HG03045 (cell line): ENCODE results near the gene JADE3.

ENCODE experiments used
- ATAC-seq: cut with Tn5 transposase; IDR thresholded peaks from one replicate; pipeline ENCODE4 v1.9.1; 2021; ENCODE audit warnings: mild to moderate bottlenecking, moderate library complexity; ENCODE audit not compliant: unreplicated experiment

The JADE3 gene

GRCh38 chrX:46992070-46992469 is 79.8 kb downstream of the JADE3 start:
- ATAC-seq: no peak

- ATAC-seq: no peak
Measured at GRCh38 chrX:46994096-46994495, 81.9 kb downstream of the JADE3 start.

- no peak for ATAC-seq
Measured at GRCh38 chrX:47012131-47012530, 99.9 kb downstream of the JADE3 start.

GRCh38 chrX:47026198-47026597 is 114.0 kb downstream of the JADE3 start:
- no peak for ATAC-seq

DNA sequence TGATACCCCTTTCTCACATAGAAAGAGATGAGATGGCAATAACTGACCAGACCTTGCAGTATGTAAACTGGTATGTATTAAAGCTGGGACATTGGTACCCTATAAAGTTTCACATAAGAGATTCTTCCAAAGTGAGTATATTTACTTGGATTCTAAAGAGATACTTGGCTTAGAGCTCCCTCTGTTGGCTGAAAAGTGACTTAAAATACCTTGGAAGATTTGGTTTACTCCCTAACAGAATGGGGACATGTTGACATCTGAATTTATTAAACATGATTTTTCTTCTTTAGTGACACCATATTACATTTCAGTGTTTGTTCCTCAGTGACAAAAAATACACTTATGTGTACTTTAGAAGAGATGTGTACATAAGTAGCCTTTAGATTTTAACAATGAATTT is 118.1 kb downstream of the JADE3 start:
- ATAC-seq: no peak

GRCh38 chrX:47047989-47048388 is 135.8 kb downstream of the JADE3 start:
- no peak for ATAC-seq

DNA sequence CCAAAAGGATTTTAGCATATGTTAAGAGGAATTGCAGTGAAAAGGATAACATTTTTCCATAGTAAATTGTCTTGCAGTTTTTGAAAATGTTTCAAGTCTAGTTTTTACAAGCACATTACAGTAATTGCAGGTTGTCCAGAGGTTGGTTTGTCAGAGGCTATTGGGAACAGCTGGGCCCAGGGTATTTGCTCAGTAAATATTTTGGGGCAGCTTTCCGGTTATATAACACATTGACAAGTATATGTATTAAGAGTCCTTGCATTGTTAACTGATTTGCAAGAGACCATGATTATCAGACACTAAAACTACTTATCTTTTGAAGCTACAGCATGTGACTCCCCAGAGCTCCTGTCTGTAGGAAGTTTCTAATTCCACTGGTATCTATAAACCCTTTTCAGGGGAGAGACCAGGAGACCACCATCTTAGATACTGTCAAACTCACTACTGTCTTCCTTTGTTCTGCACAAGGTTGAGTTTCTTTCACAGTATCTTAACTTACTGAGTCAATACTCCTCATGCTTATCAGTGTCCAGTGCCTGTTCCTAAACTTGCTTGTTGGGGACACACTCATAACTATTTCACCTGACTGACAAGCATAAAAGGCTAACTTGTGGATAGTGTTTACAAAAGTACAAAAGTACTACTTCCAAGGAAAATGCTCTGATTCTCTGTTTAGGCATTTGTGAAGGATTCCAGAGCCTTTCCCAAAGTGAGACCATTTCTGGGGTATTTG is 147.1 kb downstream of the JADE3 start:
- no peak for ATAC-seq

DNA sequence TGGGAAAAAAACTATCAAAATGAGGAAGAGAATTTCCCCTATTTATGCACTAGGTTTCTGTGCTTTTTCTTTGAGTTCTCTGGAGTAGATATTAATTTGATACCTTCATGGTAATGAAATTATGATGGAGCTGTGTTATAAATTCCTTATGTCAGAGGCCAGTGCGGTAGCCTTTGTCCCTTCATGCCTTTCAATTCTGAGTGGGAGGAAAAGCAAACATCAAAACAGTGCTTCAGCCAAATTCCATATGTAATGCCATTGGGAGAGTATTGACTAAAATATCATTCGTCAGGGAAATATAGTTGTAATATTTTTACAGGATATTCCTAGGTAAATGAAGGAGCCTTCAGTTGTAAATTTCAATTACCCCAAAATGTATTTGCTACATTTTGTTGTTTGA is 148.5 kb downstream of the JADE3 start:
- ATAC-seq: no peak

DNA sequence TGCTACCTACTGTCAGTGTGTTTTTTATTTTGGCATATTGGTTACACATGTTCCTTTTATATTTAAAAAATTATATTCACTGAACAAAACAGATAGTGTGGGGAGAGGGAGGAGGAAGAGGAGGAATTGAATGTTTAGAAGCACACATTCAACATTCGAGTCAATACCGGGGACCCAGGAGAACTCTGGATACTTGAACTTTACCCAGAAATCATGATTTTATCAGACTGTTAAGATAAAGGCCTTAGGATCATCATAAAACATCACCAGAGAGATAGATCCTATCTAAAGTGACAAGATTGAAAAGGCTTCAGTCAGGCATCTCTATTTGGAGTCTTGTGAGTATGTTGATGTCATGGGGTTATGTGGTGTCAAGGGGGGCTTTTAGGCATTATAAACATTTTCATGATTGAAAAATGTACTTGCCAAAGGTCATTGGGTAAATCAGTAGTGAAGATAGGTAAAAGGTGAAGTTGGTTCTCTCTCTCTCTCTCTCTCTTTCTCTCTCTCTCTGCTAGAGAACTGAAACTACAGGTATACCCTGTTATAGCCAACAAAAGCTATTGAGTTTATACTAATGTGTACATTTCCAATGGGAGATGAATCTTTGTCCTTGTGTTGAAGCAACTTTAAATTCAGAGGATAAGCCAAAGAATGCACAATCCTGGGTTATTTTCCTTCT is 149.2 kb downstream of the JADE3 start:
- ATAC-seq: no peak

- no peak for ATAC-seq
Measured at GRCh38 chrX:47063179-47063578, 151.0 kb downstream of the JADE3 start.

DNA sequence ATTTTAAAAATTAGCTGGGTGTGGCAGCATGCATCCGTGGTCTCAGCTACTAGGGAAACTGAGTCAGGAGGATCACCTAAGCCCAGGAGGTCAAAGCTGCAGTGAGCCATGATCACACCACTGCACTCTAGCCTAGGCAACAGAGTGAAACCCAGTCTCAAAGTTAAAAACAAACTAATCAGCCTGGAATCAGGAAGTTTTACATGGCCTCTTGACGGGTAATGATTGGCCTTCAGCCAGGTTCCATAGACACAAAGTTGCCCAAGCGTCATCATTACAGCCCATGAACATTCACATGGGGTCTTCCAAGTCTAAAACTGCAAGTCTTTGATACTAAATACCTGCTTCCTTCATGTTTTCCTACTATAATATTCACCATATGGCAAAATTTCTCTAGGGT is 156.0 kb downstream of the JADE3 start:
- no peak for ATAC-seq

GRCh38 chrX:47068720-47069119 is 156.5 kb downstream of the JADE3 start:
- ATAC-seq: no peak

DNA sequence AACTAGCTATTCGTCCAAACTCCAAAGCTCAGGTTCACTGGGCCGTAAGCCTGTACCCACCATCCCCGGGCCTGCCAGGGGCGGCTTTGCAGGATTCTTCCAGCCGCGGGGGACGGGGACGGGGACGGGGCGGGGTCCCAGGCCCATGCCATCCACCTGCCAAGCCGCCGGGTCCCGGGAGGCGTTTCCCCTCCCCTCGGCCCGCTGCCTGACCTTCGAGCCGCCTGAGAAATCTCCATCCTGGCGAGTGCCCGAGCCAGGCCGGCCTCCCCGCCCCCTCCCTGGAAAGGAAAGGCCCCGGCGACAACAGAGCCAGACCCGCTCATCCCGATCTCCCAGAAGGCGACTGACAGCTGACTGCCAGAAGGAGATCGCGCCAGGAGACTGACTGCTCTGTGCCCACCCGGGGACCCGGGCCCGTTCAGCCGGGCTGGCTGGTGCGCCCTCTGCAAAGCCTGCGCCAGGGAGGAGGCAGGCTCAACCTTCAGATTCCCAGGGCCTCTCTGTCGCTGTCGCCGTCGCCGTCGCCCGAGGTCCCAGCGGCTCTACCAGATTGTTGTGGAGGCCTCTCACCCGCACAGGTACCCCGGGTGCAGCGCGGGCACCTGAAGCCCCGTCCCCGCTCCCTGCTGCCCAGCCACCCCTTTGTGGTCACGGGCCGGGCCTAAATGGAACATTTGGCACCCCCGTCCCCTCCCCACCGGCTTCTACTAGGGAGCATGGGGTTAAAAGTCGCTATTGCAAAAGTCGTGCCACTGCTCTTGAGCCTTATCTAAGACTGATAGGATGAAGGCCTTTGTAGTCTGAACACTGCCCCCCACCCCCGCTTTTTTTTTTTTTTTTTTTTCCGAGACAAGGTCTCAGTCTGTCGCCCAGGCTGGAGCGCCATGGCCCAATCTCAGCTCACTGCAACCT is 166.2 kb downstream of the JADE3 start, which contains the start of gene RGN:
RGN (plus strand) TSS at position 315 of the 915 bp plus-strand sequence. CDS start 2,702 bp downstream, outside the sequence.
- ATAC-seq: no peak

DNA sequence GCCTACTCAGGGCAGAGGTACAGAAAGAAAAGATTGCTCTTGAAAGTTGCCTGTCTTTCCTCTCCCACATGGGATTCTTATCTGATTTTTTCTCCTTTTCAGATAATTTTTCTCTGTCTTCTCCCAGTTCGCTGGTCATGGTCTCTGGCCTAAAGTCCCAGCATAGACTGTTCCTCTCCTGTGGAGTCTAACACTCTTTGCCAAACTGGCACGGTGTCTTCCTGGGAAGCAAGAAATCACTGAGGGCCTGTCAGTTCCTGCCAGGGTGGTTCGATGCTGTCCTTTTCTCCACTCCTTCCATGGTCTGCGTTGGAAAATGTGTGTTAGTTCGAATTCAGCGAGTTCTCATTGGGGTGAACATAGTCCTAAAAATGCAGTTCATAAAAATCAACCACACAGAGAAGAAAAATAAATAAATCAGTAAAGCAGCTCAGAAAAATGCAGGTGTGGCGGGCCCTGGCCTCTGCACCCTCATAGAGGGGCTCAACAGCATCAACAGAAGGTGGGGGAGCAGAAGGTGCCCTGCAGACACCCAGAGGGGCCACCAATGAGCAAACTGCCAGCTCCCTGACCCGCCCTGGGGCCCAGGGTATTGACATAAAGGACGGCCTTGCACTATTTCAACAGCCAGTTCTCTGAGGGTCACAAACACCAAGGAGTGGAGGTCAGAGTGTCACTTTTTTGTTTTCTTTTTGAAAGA is 168.1 kb downstream of the JADE3 start:
- no peak for ATAC-seq

GRCh38 chrX:47080915-47081236 is 168.7 kb downstream of the JADE3 start:
- no peak for ATAC-seq

- ATAC-seq: no peak
Measured at GRCh38 chrX:47091149-47091775, 179.0 kb downstream of the JADE3 start.

DNA sequence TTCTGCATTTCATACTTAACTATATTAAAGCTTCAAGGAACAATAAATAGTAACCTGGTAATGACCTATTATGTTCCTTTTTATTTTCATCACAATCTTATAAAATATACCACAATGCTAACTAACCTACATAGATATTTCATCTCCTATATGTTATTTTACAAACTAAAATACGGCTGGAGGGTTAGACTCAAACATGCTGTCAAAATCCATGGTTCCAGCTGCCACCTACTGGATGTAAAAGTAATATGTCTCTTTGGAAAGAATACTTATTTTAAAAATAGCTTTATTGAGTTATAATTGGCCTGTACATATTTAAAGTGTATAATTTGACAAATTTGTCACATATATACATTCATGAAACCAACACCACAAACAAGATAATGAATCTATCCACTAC is 181.0 kb downstream of the JADE3 start:
- ATAC-seq: no peak

GRCh38 chrX:47093860-47094259 is 181.6 kb downstream of the JADE3 start:
- no peak for ATAC-seq

DNA sequence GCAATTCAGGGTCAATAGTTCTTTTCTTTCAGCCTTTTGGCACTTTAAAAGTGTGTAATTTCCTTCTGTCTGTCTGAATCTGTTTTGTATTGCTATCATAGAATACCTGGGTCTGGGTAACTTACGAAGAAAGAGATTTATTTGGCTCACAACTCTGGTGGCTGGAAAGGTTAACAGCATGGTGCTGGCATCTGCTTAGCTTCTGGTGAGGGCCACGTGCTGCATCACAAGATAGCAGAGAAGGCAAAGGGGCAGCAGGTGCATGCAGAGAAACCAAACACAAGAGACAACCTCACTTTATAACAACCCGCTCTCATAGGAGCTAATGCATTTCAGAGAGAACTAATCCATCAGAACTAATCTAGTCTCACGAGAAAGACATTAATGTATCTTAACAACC is 184.8 kb downstream of the JADE3 start:
- no peak for ATAC-seq

DNA sequence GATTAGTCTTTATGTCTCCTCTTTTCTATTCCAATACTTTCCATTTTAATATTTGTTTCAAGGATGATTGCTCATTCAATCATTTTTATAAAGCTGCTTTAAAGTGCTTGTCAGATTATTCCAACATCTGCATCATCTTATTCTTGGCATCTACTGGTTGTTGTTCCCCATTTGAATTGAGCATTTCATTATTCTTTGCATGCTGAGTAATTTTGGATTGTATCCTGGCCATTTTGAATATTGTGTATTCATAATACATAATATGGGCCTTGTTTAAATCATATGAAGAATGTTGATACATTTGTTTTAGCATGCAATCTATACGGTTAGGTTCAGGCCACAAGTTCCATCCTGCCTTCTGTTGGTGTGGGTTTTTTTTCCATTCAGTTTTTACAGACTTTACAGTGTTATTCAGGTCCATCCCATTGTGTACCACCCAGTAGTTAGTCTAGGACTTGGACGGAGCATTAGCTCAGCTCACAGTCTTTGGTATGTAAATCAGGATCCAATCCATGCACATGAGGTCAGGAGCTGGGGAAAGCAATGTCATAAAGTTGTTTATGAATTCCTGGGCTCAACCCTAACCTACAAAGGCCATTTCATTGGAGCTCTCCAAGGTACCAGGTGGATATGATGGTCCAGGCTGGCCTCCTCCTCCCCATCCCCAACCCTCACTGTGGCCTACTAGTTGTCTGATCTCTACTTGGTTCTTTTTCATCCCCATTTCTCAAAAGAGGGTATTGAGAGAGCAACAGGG is 186.3 kb downstream of the JADE3 start:
- ATAC-seq: no peak
